Amygdala (tissue), 56 donors: ENCODE measurements around the gene FMO5.
"Not testable (repeated sequence)": the region's sequence is repeated elsewhere in the genome, so short reads cannot be mapped to it uniquely, and the experiment has no call there.

Experiments used
- DNase-seq, 56 donors: peaks; one replicate each; lab custom pipeline; 2025; lab: John Stamatoyannopoulos, UW

FMO5 gene

GRCh38 chr1:147240131-147240721 lies 15.1 kb upstream of the FMO5 start:
- DNase-seq: not testable (repeated sequence)

DNA sequence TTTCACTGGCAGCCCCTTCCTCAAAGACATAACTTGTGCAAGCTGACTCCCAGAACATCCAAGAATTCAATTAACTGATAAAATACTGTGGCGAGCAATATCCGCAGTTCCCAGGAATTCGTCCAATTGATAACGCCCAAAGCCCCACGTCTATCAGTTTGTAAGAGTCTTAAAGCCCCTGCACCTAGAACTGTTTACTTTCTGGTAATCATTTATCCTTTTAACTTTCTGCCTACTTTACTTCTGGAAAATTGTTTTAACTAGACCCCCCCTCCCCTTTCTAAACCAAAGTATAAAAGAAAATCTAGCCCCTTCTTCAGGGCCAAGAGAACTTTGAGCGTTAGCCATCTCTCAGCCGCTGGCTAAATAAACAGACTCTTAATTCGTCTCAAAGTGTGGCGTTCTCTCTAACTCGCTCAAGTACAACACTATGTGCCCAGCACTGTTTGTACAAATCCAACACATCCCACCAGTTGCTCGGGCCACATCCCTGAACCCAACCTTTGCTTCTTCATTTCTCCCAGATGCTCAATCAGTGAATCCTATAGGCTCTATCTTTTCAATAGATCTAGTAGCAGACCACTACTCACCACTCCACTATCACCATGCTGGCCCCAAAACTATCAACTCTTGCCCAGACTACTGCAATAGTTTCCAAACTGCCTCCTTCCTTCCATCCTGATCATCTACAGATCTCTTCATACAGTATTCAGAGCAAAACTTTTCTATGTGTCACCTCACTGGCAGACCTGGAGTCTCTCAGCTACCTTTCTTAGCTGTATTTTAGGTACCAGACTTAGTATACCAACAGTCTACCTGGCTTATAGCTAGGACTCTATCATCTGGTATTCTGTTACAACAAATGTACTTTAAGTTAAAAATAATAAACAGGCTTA lies 14.0 kb upstream of the FMO5 start:
- no peak for DNase-seq

DNA sequence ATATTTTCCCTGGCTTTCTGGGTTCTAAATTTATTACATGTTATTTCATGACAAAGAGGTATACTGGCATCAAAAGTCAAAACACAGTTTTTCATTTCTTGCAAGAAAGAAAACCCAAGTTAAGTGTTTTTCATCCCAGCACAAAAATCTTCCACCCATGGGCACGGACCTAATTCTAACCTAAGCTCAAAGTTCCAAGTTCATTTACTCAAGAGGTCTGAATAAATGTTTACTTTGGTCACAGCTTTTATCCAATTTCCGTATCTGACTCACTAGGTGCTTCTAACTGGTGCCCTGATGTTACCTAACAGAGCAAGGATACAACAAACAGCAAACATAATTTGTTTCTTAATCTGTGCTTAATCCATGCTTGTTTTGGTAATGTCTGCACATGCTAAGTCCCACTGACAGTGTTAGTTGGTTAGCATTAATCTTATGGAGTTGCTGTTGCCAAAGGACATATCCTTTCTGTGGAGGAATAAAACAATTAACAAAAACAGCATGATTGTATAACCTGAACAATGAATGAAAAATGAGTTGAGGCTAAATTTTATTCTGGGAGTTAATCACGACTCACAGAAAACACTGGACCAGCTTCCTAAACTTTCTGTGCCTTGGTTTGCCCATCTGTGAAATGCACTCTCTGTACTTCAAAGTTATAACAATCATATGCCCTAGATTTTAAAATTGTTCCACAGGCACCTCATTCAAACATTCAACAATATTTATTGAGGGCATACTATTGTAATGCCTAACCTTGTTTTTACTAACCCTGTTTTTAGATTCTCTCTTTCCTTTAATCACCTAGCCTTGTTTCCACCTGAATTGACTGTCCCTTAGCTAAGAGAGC lies 13.1 kb upstream of the FMO5 start:
- DNase-seq: no peak

DNA sequence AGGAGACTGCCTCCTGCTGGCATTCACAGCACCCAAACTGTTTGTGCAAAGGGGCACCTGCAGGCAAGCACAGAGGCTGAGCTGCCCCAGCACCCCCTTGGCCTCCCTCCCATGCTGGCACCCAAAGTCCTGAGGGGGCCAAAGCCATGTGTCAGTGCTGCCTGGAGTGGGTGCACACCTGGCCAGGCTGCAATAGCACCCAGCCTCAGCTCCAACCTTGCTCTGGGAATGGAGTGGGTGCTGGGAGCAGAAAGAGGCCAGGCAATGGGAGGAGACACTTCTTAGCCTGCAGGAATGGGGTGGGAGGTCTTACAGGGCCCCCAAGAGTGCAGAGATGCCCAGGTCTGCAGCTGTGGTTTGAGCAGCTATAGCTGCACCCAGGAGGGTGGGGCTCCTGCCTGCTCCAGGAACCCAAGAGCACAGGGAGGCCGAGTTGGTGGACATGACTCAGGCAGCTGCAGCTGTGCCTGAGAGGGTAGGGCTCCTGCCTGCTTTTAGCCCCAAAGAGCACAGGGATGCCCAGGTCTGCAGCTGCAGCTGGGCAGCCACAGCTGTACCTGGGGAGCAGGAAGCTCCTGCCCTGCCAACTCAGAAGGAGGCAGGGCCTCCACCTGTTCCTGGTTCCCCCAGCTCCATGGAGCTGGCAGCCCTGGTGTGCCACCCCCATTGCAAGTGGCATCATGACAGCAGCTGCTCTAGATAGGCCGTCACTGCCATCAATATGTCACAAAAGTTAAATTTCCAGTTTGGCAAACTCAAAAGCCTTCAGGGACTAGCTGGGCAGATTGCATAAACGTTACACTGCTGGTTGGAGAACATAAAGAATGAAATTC lies 12.0 kb upstream of the FMO5 start:
- no peak for DNase-seq

- no peak for DNase-seq
Observed at GRCh38 chr1:147236448-147236847, 11.3 kb upstream of the FMO5 start.

- DNase-seq: no peak
Observed at GRCh38 chr1:147235822-147236221, 10.7 kb upstream of the FMO5 start.

DNA sequence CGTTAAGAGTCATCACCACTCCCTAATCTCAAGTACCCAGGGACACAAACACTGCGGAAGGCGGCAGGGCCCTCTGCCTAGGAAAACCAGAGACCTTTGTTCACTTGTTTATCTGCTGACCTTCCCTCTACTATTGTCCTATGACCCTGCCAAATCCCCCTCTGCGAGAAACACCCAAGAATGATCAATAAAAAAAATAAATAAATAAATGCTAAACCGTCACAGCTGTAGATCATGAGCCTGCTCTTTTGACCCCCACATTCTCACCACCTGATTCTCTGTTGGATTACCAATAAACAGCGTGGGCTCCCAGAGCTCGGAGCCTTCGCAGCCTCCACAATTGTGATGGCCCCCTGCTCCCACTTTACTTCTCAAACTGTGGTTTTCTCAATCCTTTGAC lies 8.8 kb upstream of the FMO5 start:
- DNase-seq: not testable (repeated sequence)

DNA sequence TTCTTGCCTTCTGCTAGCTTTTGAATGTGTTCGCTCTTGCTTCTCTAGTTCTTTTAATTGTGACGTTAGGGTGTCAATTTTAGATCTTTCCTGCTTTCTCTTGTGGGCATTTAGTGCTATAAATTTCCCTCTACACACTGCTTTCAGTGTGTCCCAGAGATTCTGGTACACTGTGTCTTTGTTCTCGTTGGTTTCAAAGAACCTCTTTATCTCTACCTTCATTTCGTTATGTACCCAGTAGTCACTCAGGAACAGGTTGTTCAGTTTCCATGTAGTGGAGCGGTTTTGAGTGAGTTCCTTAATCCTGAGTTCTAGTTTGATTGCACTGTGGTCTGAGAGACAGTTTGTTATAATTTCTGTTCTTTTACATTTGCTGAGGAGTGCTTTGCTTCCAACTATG lies 5.9 kb upstream of the FMO5 start:
- not testable (repeated sequence) for DNase-seq

DNA sequence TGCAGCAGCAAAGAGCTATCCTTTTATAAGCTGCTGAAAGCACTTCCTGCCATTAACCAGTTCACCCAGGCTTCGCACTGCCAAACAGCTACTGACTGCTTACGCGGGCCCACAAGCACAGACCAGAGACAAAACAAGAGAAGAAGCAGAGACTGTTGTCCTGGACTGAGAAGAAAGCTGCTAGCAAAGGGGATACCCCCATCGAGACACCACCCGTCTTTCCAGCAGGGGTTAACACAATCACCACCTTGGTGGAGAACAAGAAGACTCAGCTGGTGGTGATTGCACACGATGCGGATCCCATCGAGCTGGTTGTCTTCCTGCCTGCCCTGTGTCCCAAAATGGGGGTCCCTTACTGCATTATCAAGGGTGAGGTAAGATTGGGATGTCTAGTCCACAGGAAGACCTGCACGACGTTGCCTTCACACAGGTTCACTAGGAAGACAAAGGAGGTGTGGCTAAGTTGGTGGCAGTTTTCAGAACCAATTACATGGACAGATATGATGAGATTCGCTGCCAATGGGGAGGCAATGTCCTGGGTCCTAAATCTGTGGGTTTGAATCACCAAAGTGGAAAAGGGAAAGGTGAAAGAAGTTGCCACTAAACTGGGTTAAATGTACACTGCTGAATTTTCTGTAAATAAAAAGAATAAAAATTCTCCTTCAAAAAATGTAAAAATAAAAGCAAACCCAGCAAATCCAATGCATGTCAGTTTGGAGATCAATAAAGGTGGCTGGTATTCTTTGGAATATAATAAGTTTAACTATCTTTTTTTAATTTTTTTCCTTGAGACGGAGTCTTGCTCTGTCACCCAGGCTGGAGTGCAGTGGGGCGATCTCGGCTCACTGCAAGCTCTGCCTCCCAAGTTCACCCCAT lies 1.2 kb downstream of the FMO5 start:
- DNase-seq: no peak

DNA sequence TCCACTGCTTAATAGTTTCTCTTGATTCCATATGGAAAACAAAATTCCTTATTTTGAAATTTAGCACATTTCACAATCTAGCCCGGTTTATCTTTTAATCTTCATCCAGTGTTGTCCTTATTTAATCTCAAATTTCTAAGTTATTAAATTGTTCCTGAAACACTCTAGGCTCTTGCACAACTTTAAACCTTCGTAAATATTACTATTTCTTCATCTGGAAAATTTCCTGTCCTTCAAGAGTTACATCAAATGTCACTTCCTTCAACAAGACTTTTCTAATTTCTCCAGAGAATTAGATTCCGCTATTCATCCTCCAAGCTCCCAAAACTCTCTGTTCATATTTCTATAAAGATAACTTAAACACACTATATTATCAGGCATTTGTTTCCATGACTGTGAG lies 6.5 kb downstream of the FMO5 start:
- no peak for DNase-seq

DNA sequence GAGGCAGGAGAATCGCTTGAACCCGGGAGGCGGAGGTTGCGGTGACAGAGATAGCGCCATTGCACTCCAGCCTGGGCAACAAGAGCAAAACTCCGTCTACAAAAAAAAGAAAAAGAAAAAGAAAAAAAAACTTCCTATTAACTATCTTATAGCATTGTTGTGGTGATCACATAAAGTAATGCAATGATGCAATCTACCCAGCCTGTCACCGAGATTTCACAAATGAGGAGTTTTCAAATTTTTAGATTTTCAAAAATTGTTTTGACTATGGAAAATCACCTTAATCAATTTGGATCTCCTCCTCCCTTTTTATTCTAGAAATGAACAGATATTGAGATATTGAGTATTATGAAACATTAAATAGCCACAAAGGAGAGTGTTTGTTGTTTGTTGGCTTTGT lies 8.0 kb downstream of the FMO5 start:
- no peak for DNase-seq

DNA sequence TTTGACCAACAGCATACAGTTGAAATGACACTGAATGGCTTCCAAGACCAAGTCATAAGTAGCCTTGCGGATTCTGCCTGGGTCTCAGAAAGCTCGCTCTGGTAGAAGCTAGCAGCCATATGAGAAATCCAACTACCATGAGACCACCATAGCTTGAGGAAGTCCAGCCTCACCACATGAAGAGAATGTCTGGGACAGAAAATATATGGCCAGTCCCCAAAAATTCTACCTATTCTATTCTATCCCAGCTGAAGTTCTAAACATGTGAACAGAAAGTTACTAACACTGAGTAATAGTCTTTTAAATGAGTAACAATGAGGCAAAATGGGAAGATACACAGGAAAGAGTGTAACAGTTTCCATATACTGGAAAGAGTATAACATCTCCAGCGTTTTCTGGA lies 9.0 kb downstream of the FMO5 start:
- DNase-seq: no peak

- no peak for DNase-seq
Observed at GRCh38 chr1:147215540-147215916, 9.6 kb downstream of the FMO5 start.

- DNase-seq: no peak
Observed at GRCh38 chr1:147214842-147215539, 10.1 kb downstream of the FMO5 start.

- DNase-seq: no peak
Observed at GRCh38 chr1:147214325-147214724, 10.8 kb downstream of the FMO5 start.

- DNase-seq: no peak
Observed at GRCh38 chr1:147213271-147213670, 11.9 kb downstream of the FMO5 start.

DNA sequence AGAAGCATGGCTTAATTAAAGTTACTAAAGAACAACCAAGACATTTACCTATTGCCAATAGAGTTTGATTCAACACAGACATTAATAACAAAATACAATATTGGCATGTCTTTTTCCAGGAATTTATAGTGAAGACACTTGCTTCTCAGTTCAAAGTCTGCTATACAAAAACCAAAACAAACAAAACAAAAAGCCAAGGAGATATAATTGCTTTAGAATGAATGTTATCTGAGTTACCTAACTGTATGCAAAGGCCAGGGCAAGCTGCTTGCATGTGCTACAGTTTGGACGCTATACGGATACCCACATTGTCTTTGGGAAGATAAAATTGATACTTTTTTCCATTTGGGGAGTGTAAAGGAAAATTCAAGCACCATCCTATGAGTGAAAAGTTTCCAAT lies 13.6 kb downstream of the FMO5 start:
- DNase-seq: no peak

- DNase-seq: no peak
Observed at GRCh38 chr1:147210987-147211386, 14.2 kb downstream of the FMO5 start.
